Liver (tissue), 9 donors: ENCODE measurements around the gene EFCAB14. TPM values are rescaled to one million over a fixed set of nuclear protein-coding genes. Genes with fewer than 3 reads are reported as not detected.

Experiments used
- DNase-seq: peaks from one replicate; pipeline ENCODE4 v3.0.0-alpha.2; 2017; ENCODE audit warnings: low spot score
- H3K27ac ChIP-seq, 2 donors: one replicate each; pipeline ENCODE4 v1.7.0; 2013; ENCODE audit warnings: inconsistent platforms in 2 of 2, low read length in 2 of 2, control low read depth in 1 of 2, low read depth in 1 of 2, mild to moderate bottlenecking in 1 of 2
- H3K27me3 ChIP-seq, 4 donors: one replicate each; pipeline versions ENCODE4 v1.6.1 to v1.7.0; 2013; ENCODE audit warnings: low read length in 3 of 4, inconsistent platforms in 1 of 4, mild to moderate bottlenecking in 1 of 4, moderate library complexity in 1 of 4; ENCODE audit not compliant: control insufficient read depth in 4 of 4, insufficient read depth in 4 of 4
- H3K36me3 ChIP-seq, 4 donors: one replicate each; pipeline versions ENCODE4 v1.6.1 to v1.7.0; 2013; ENCODE audit warnings: low read length in 3 of 4, mild to moderate bottlenecking in 3 of 4, low read depth in 1 of 4, moderate library complexity in 1 of 4; ENCODE audit not compliant: control insufficient read depth in 4 of 4, insufficient read depth in 3 of 4
- H3K4me1 ChIP-seq, 4 donors: one replicate each; pipeline versions ENCODE4 v1.6.1 to v1.7.0; 2013; ENCODE audit warnings: low read length in 3 of 4, mild to moderate bottlenecking in 3 of 4, moderate library complexity in 1 of 4; ENCODE audit not compliant: control insufficient read depth in 4 of 4, insufficient read depth in 4 of 4
- H3K4me3 ChIP-seq, 3 donors: one replicate each; pipeline versions ENCODE4 v1.6.1 to v1.7.0; 2013; ENCODE audit warnings: low read length in 3 of 3, control low read depth in 1 of 3, low read depth in 1 of 3, mild to moderate bottlenecking in 1 of 3
- H3K9ac ChIP-seq, 2 donors: one replicate each; pipeline ENCODE4 v1.7.0; 2013; ENCODE audit warnings: low read length in 2 of 2, mild to moderate bottlenecking in 2 of 2, moderate library complexity in 2 of 2, control low read depth in 1 of 2, low read depth in 1 of 2
- H3K9me3 ChIP-seq, 4 donors: one replicate each; pipeline versions ENCODE4 v1.6.1 to v1.7.0; 2013; ENCODE audit warnings: low read length in 3 of 4; ENCODE audit not compliant: control insufficient read depth in 4 of 4
- ATF3 ChIP-seq: IDR thresholded peaks from 2 replicates; pipeline ENCODE4 v1.6.1; 2016; ENCODE audit warnings: antibody characterized with exemption
- CTCF ChIP-seq: fragments of 150-350 bp; IDR thresholded peaks from 2 replicates; pipeline ENCODE4 v1.5.1; 2017; ENCODE audit warnings: improper control_type of control experiment, low read depth, low read length; ENCODE audit not compliant: missing input control
- FOXA1 ChIP-seq: IDR thresholded peaks from 2 replicates; pipeline ENCODE4 v1.6.1; 2016; ENCODE audit warnings: antibody characterized with exemption
- FOXA2 ChIP-seq: IDR thresholded peaks from 2 replicates; pipeline ENCODE4 v1.6.1; 2016; ENCODE audit warnings: antibody characterized with exemption
- GABPA ChIP-seq, 2 donors: IDR thresholded peaks in 1 of 2; conservative IDR thresholded peaks in 1 of 2; 2 replicates each; pipeline ENCODE4 v1.6.1; 2016; ENCODE audit warnings: antibody characterized with exemption in 2 of 2, mild to moderate bottlenecking in 1 of 2, moderate library complexity in 1 of 2
- HNF4A ChIP-seq, 2 donors: conservative IDR thresholded peaks; 2 replicates each; pipeline ENCODE4 v1.6.1; 2016; ENCODE audit warnings: antibody characterized with exemption in 2 of 2, mild to moderate bottlenecking in 2 of 2
- HNF4G ChIP-seq: IDR thresholded peaks from 2 replicates; pipeline ENCODE4 v1.6.1; 2016; ENCODE audit warnings: antibody characterized with exemption
- JUND ChIP-seq, 2 donors: IDR thresholded peaks; 2 replicates each; pipeline ENCODE4 v1.6.1; 2016; ENCODE audit warnings: antibody characterized with exemption in 2 of 2
- MAX ChIP-seq: IDR thresholded peaks from 2 replicates; pipeline ENCODE4 v1.6.1; 2016; ENCODE audit warnings: antibody characterized with exemption
- NR2F2 ChIP-seq: IDR thresholded peaks from 2 replicates; pipeline ENCODE4 v1.6.1; 2016; ENCODE audit warnings: antibody characterized with exemption
- RAD21 ChIP-seq, 2 donors: IDR thresholded peaks; 2 replicates each; pipeline ENCODE4 v1.6.1; 2016; ENCODE audit warnings: antibody characterized with exemption in 2 of 2, mild to moderate bottlenecking in 2 of 2
- REST ChIP-seq: IDR thresholded peaks from 2 replicates; pipeline ENCODE4 v1.6.1; 2016; ENCODE audit warnings: antibody characterized with exemption, mild to moderate bottlenecking
- RXRA ChIP-seq, 2 donors: IDR thresholded peaks; 2 replicates each; pipeline ENCODE4 v1.6.1; 2017 to 2018; ENCODE audit warnings: antibody characterized with exemption in 2 of 2, mild to moderate bottlenecking in 1 of 2
- SP1 ChIP-seq: IDR thresholded peaks from 2 replicates; pipeline ENCODE4 v1.6.1; 2018; ENCODE audit warnings: antibody characterized with exemption, mild to moderate bottlenecking
- TAF1 ChIP-seq: conservative IDR thresholded peaks from 2 replicates; pipeline ENCODE4 v1.6.1; 2016; ENCODE audit warnings: antibody characterized with exemption, mild to moderate bottlenecking
- YY1 ChIP-seq: IDR thresholded peaks from 2 replicates; pipeline ENCODE4 v1.6.1; 2016; ENCODE audit warnings: antibody characterized with exemption, mild to moderate bottlenecking
- ZBTB33 ChIP-seq: IDR thresholded peaks from 2 replicates; pipeline ENCODE4 v1.6.1; 2016; ENCODE audit warnings: antibody characterized with exemption
- WGBS: extraction: QIAGEN DNeasy Blood & Tissue Kit; methylation state at CpG from one replicate; pipeline ENCODE4 v1.1.7; 2013; 5-methylcytosine and 5-hydroxymethylcytosine counted together
- polyA plus RNA-seq, 2 donors: library from polyadenylated mRNA; stranded (reverse) in 1 of 2; unstranded in 1 of 2; fragments of 200-250 nt in 1 of 2; fragments of >200 nt in 1 of 2; fragmentation: Nextera tagmentation in 1 of 2; extraction: Ambion mirVana in 1 of 2; gene quantifications; one replicate each; pipeline versions ENCODE4 v1.2.1 to v1.2.3, GENCODE V29; 2013 to 2015
- total RNA-seq, 2 donors: library from RNA; depleted of rRNA; stranded (reverse); fragments of >200 nt; gene quantifications; one replicate each; pipeline ENCODE4 v1.2.3, GENCODE V29; 2014
- donor health status: healthy.
- donor health status: healthy.
- donor health status: healthy.
- donor health status: healthy.
- donor health status: healthy.

EFCAB14 gene
- total and polyA plus RNA-seq, 4 donors: 14.8 to 34.6 (median 23.7) TPM

- peaks cover 19 to 60% (median 37%) of the 10 kb centered on the region in 4 donors for H3K36me3 ChIP-seq
- DNase-seq: no peak
- H3K27me3 ChIP-seq: no peaks in the 10 kb centered on the region
- 84% methylated on average over 3 of the region's 3 CpGs for WGBS
- H3K4me3 ChIP-seq: no peak overlapping the region
- H3K9ac ChIP-seq: no peak overlapping the region
- no peak for TF ChIP-seq RAD21 (IDR thresholded peaks at IDR 0.05)
- no peak for TF ChIP-seq REST
- no peak for TF ChIP-seq HNF4A (conservative IDR thresholded peaks at IDR 0.05)
- no peak for TF ChIP-seq TAF1
- TF ChIP-seq YY1: no peak
- TF ChIP-seq FOXA2: no peak
- no peak overlapping the region for H3K27ac ChIP-seq
- H3K4me1 ChIP-seq: peaks cover 0 to under 1% (median 0%) of the 10 kb centered on the region in 4 donors
- H3K9me3 ChIP-seq: no peaks in the 10 kb centered on the region
Observed at GRCh38 chr1:46692811-46693770, 25.8 kb downstream of the EFCAB14 start.

GRCh38 chr1:46691997-46692790, 26.7 kb downstream of the EFCAB14 start:
- DNase-seq: no peak
- Histone ChIP-seq H3K27me3 (no peaks in the 10 kb centered on the region), H3K36me3 (peaks cover 19 to 58% (median 38%) of the 10 kb centered on the region in 4 donors), H3K9me3 (no peaks in the 10 kb centered on the region), H3K27ac (no peak overlapping the region), H3K9ac (no peak overlapping the region), H3K4me1 (peaks cover 0 to 8% (median 5%) of the 10 kb centered on the region in 4 donors), H3K4me3 (no peak overlapping the region)
- 81% methylated on average over 6 of the region's 6 CpGs for WGBS
- TF ChIP-seq FOXA1 (no peak), CTCF (no peak), SP1 (no peak), JUND (IDR thresholded peaks at IDR 0.05) (no peak), RXRA (IDR thresholded peaks at IDR 0.05) (no peak), HNF4A (conservative IDR thresholded peaks at IDR 0.05) (no peak), FOXA2 (no peak), MAX (no peak), HNF4G (no peak), YY1 (no peak), TAF1 (no peak), NR2F2 (no peak), ATF3 (no peak), GABPA (IDR thresholded peaks at IDR 0.05 in 1 of 2, conservative IDR thresholded peaks at IDR 0.05 in 1 of 2) (no peak), REST (no peak), ZBTB33 (no peak)
